Thymus (tissue), 11 donors: Measurements from ENCODE around the gene SLC6A16. TPM values are rescaled to one million over a fixed set of nuclear protein-coding genes. Genes with fewer than 3 reads are reported as not detected.
"Not testable (repeated sequence)": the region's sequence is repeated elsewhere in the genome, so short reads cannot be mapped to it uniquely, and the experiment has no call there.

Experiments used
- DNase-seq, 9 donors: peaks; one replicate each; pipeline ENCODE4 v3.0.0-alpha.2; 2013; ENCODE audit warnings: low spot score in 9 of 9, low read depth in 6 of 9, missing footprints in 1 of 9
- H3K27ac ChIP-seq, 2 donors: one replicate each; pipeline ENCODE4 v1.5.1; 2013; ENCODE audit warnings: control low read depth in 1 of 2, low read depth in 1 of 2, low read length in 1 of 2, mild to moderate bottlenecking in 1 of 2, moderate library complexity in 1 of 2
- H3K27me3 ChIP-seq, 2 donors: one replicate each; pipeline ENCODE4 v1.5.1; 2013; ENCODE audit warnings: low read length in 1 of 2; ENCODE audit not compliant: control insufficient read depth in 2 of 2, insufficient read depth in 1 of 2
- H3K36me3 ChIP-seq, 2 donors: one replicate each; pipeline ENCODE4 v1.5.1; 2013; ENCODE audit warnings: low read length in 1 of 2, mild to moderate bottlenecking in 1 of 2, moderate library complexity in 1 of 2; ENCODE audit not compliant: control insufficient read depth in 2 of 2, insufficient read depth in 2 of 2
- H3K4me1 ChIP-seq, 2 donors: one replicate each; pipeline ENCODE4 v1.5.1; 2013; ENCODE audit warnings: low read length in 2 of 2; ENCODE audit not compliant: control insufficient read depth in 2 of 2, insufficient read depth in 2 of 2
- H3K4me3 ChIP-seq, 2 donors: one replicate each; pipeline ENCODE4 v1.5.1; 2013; ENCODE audit warnings: low read length in 2 of 2, control low read depth in 1 of 2, mild to moderate bottlenecking in 1 of 2
- H3K9me3 ChIP-seq, 2 donors: one replicate each; pipeline ENCODE4 v1.5.1; 2013; ENCODE audit warnings: low read length in 1 of 2, mild to moderate bottlenecking in 1 of 2; ENCODE audit not compliant: control insufficient read depth in 2 of 2, insufficient read depth in 1 of 2
- WGBS: extraction: QIAGEN DNeasy Blood & Tissue Kit; methylation state at CpG from one replicate; pipeline ENCODE4 v1.1.7; 2013; 5-methylcytosine and 5-hydroxymethylcytosine counted together
- polyA plus RNA-seq: library from polyadenylated mRNA; stranded (reverse); fragments of 200-250 nt; gene quantifications from one replicate; pipeline ENCODE4 v1.2.3, GENCODE V29; 2013
- total RNA-seq: library from RNA; stranded (reverse); fragments of 120-200 nt; gene quantifications from one replicate; pipeline ENCODE4 v1.2.4, GENCODE V29; 2013
- donor health status: healthy.

SLC6A16 gene
- total and polyA plus RNA-seq, 2 donors: 0.76 to 2.5 TPM

DNA sequence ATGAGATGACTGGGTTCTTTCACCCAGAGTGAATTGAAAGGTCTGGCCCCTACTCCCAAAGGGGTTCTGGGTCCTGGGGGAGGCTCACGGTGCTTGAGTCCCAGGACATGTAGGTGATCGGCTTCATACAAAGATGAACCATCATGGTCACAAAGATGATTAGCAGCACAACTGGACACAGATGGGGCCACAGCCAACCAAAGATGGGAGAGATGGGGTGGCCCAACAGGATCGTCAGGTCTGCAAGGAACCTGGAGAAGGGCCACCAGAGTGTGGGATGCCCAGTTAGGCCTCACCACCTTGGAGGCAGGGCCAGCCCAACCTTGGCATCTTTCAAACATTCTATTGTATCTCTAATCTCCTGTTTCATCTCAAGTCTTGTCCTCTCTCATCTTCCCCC lies 34.5 kb downstream of the SLC6A16 start:
- Histone ChIP-seq H3K9me3 (peaks cover 0 to 6% of the 10 kb centered on the region in 2 donors), H3K27ac (no peak overlapping the region), H3K36me3 (no peaks in the 10 kb centered on the region), H3K27me3 (no peaks in the 10 kb centered on the region), H3K4me1 (no peaks in the 10 kb centered on the region), H3K4me3 (no peak overlapping the region)
- 97% methylated on average over 3 of the region's 3 CpGs for WGBS
- no peak for DNase-seq

DNA sequence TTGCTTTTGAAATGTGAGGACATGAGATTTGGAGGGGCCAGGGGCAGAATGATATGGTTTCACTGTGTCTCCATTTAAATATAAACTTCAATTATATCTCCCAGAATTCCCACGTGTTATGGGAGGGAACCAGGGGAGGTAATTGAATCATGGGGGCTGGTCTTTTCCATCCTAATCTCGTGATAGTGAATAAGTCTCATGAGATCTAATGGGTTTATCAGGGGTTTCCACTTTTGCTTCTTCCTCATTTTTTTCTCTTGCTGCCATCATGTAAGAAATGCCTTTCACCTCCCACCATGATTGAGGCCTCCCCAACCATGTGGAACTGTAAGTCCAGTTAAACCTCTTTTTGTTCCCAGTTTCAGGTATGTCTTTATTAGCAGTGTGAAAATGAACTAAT lies 35.7 kb downstream of the SLC6A16 start:
- WGBS: 60% methylated on average over 2 of the region's 2 CpGs
- not testable (repeated sequence) for H3K36me3 ChIP-seq, DNase-seq

DNA sequence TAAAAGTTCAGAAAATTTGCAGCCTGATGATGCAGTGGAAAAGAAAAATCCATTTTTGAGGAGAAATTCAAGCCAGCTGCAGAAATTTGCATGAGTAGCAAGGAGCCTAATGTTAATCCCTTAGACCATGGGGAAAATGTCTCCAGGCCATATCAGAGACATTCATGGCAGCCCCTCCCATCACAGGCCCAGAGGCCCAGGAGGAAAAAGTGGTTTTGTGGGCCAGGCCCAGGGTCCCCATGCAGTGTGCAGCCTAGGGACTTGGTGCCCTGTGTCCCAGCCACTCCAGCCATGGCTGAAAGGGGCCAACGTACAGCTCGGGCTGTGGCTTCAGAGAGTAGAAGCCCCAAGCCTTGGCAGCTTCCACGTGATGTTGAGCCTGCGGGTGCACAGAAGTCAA lies 36.8 kb downstream of the SLC6A16 start:
- not testable (repeated sequence) for H3K36me3 ChIP-seq, H3K4me3 ChIP-seq, H3K4me1 ChIP-seq, DNase-seq, H3K27ac ChIP-seq, H3K9me3 ChIP-seq, H3K27me3 ChIP-seq
- 98% methylated on average over 4 of the region's 4 CpGs for WGBS

More for the DNA sequence above, 35.7 kb downstream of the SLC6A16 start:
- not testable (repeated sequence) for H3K27me3 ChIP-seq, H3K9me3 ChIP-seq, H3K27ac ChIP-seq, H3K4me3 ChIP-seq, H3K4me1 ChIP-seq

DNA sequence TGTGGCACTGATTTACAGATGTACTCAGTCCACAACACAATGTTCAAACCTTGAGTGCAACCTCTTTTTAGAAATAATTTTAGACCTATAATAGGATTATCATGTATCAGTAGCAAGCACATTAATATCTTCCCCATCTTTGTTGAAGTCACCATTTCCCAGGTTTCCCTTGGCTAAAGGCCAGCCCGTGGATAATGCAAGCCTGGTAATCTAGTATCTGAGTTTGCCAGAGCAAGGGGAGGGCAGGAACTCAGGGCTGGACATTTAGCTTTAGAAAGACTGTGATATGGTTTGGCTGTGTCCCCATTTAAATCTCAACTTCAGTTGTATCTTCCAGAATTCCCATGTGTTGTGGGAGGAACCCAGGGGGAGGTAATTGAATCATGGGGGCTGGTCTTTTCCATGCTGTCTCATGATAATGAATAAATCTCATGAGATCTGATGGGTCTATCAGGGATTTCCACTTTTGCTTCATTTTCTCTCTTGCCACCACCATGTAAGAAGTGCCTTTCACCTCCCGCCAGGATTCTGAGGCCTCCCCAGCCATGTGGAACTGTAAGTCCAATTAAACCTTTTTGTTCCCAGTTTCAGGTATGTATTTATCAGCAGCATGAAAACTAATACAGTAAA lies 37.7 kb downstream of the SLC6A16 start:
- no peak overlapping the region for H3K27ac ChIP-seq
- 39% methylated on average over 2 of the region's 2 CpGs for WGBS
- H3K4me1 ChIP-seq: no peaks in the 10 kb centered on the region
- H3K9me3 ChIP-seq: peaks cover 0 to 6% of the 10 kb centered on the region in 2 donors
- H3K36me3 ChIP-seq: no peaks in the 10 kb centered on the region
- no peaks in the 10 kb centered on the region for H3K27me3 ChIP-seq
- H3K4me3 ChIP-seq: no peak overlapping the region
- DNase-seq: no peak

DNA sequence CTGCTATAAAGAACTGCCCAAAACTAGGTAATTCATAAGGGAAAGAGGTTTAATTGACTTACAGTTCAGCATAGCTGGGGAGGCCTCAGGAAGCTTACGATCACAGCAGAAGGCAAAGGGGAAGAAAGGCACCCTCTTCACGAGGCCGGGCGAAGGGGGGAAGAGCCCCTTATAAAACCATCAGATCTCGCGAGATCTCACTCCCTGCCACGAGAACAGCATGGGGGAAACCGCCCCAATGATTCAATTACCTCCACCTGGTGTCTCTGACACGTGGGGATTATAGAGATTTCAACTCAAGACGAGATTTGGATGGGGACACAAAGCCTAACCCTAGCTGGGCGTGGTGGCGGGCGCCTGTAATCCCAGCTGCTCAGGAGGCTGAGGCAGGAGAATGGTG lies 42.8 kb downstream of the SLC6A16 start:
- H3K4me1 ChIP-seq: no peaks in the 10 kb centered on the region
- H3K36me3 ChIP-seq: no peaks in the 10 kb centered on the region
- no peaks in the 10 kb centered on the region for H3K9me3 ChIP-seq
- H3K27me3 ChIP-seq: no peaks in the 10 kb centered on the region
- no peak overlapping the region for H3K4me3 ChIP-seq
- 85% methylated on average over 13 of the region's 13 CpGs for WGBS
- no peak for DNase-seq
- H3K27ac ChIP-seq: no peak overlapping the region

DNA sequence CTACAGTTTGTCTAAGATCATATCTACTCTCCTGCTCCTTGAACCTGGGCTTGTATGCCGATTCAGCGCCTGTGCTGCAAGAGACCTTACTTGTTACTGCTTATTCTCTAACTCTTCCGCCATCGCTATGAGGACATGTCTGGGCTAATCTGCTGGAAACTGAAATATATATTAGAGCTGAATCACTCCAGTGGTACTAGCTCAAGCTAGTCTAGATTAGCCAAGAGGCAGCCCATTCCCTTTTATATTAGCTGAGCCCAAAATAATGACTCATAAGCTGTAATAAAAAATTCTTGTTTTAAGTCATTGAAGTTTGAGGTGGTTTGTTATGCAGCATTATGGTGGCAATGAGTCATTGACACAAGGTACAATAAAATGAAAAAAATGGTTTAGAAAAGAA lies 52.8 kb downstream of the SLC6A16 start:
- no peaks in the 10 kb centered on the region for H3K36me3 ChIP-seq

DNA sequence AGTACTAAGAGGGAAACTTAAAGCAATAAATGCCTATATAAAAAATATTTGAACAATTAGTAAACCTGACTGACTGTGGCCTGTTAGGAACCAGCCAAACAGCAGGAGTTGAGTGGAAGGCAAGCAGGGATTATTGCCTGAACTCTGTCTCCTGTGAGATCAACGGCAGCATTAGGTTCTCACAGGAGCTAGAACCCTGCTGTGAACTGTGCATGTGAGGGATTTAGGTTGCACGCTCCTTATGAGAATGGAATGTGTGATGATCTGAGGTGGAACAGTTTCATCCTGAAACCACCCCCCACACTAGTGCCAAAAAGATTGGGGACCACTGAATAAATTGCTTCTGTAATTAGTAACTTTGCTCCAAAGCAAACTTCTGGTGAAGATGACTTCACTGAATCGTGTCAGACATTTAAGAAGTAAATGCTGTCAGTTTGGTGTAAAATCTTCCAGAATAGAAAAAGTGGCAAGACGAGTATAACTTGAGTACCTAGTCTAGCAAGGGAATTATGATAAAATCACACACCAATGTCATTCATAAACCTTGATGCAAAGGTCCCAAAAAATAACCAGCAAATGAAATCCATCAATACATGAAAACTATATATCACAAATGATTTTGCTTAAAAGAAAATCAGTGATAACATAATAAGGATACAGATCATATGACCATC lies 53.8 kb downstream of the SLC6A16 start:
- no peak overlapping the region for H3K27ac ChIP-seq
- no peak for DNase-seq
- no peak overlapping the region for H3K4me3 ChIP-seq
- H3K9me3 ChIP-seq: peaks cover 0 to 12% of the 10 kb centered on the region in 2 donors
- no peaks in the 10 kb centered on the region for H3K36me3 ChIP-seq
- WGBS: 89% methylated on average over 4 of the region's 4 CpGs
- no peaks in the 10 kb centered on the region for H3K4me1 ChIP-seq
- no peaks in the 10 kb centered on the region for H3K27me3 ChIP-seq

More for the DNA sequence above, 52.8 kb downstream of the SLC6A16 start:
- Histone ChIP-seq H3K27me3 (no peaks in the 10 kb centered on the region), H3K4me3 (no peak overlapping the region), H3K27ac (no peak overlapping the region), H3K4me1 (no peaks in the 10 kb centered on the region), H3K9me3 (peaks cover 0 to 6% of the 10 kb centered on the region in 2 donors)
- 94% methylated on average over 4 of the region's 4 CpGs for WGBS
- no peak for DNase-seq

DNA sequence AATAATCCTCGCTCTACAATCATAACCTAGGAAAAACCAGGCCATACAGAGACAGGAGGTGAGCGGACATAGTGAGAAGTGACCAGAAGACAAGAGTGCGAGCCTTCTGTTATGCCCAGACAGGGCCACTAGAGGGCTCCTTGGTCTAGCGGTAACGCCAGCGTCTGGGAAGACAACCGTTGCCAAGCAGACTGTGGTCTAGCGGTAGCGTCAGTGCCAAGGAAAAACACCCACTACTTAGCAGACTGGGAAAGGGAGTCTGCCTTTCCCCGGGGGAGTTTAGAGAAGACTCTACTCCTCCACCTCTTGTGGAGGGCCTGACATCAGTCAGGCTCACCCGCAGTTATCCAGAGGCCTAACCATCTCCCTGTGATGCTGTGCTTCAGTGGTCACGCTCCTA lies 58.6 kb downstream of the SLC6A16 start:
- not testable (repeated sequence) for H3K36me3 ChIP-seq, H3K27me3 ChIP-seq, H3K4me1 ChIP-seq, H3K4me3 ChIP-seq, H3K27ac ChIP-seq, DNase-seq
- peaks cover 0 to 12% of the 10 kb centered on the region in 2 donors for H3K9me3 ChIP-seq
- 46% methylated on average over 12 of the region's 12 CpGs for WGBS

DNA sequence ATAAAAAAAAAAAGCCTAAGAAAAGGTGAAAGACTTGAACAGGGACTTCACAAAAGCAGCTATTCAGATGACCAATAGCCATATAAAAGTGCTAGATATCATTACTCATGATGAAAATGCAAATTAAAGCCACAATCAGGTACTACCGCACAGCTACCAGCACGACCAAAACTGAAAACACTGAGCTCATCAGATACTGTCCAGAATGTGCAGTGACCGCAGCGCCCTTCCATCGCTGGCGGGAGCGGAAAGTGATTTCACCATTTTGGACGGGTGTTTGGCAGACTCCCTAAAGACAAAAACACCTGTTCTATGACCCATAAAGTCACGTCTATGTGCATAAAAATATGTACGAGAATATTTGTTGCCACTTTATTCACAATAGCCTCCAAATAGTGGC lies 60.7 kb downstream of the SLC6A16 start:
- Histone ChIP-seq H3K27ac (no peak overlapping the region), H3K27me3 (peaks cover 0 to 3% of the 10 kb centered on the region in 2 donors), H3K9me3 (peaks cover 0 to 12% of the 10 kb centered on the region in 2 donors), H3K4me1 (no peaks in the 10 kb centered on the region), H3K4me3 (no peak overlapping the region), H3K36me3 (no peaks in the 10 kb centered on the region)
- WGBS: 80% methylated on average over 10 of the region's 10 CpGs
- DNase-seq: no peak
